ENCODE measurements around the gene ZNF629. TPM values are rescaled to one million over a fixed set of nuclear protein-coding genes. Genes with fewer than 3 reads are reported as not detected.

The ZNF629 gene
- 6.4 and 7.3 TPM in 2 replicates for total RNA-seq
- 5.8 and 6.2 TPM in 2 replicates for polyA plus RNA-seq
- 13.5 and 14.3 TPM in 2 replicates for polyA plus RNA-seq (2012)
- polyA minus RNA-seq (ENCODE audit: low replicate concordance) = 12.2 and 15.9 TPM in 2 replicates

DNA sequence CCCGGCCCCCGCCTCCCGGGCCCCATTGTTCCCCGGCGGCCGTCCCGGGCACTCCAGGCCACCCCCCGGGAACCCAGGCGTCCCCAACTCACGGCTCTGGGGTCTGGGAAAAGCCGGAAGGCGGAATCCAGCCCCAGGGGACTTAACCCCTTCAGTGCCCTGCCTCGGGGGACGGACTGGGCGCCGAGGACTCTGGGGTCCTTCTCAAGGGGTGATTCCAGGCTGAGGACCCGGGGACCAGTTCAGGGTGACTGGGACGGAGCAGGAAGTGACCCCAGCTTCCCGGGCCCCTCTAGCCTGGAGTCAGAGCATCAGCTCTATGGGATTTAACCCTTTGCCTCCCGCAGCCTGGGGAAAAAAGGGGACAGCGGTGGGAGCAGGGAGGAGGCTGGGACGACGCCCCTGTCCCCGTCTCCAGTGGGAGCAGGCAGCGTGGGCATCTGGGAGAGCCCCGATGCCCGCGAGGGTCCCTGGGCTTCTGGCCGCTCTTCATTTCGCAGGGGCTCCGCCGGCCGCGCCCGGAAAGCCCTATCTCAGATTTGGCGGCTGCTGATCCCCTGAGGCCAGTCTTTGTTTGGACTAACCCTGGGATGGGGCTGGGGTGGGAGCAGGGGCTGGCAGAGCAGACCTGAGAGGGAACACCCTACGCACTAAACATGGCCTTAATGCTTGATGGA is at the start of gene ZNF629:
ZNF629 (minus strand) TSS at position 270 of the 677 bp plus-strand sequence. CDS start 2,723 bp downstream, outside the sequence.
- Histone ChIP-seq H3K36me3 (ENCODE audit: control insufficient read depth, insufficient read depth, low read length) (peaks cover 12% of the 10 kb centered on the region), H3K79me2 (ENCODE audit: control insufficient read depth, insufficient read depth, low read length) (peaks cover 20% of the 10 kb centered on the region), H3K4me3 (replicated peaks in 1 of 4; ENCODE audit: control extremely low read depth in 1 of 4, insufficient read depth in 1 of 4, low read depth in 3 of 4, low read length in 4 of 4) (peak within 1 kb of the TSS; percentile 78 to 95 (median 86)), H3K27ac (ENCODE audit: insufficient read depth, low read length) (peak within 1 kb of the TSS; percentile 87), H4K20me1 (ENCODE audit: control insufficient read depth, extremely low read depth, insufficient read depth, low read length) (no peaks in the 10 kb centered on the region), H3K4me1 (ENCODE audit: control insufficient read depth, extremely low read depth, insufficient read depth, low read length) (peaks cover 6% of the 10 kb centered on the region), H3K27me3 (ENCODE audit: control insufficient read depth, insufficient read depth, low read length) (no peaks in the 10 kb centered on the region), H3K9me3 (ENCODE audit: control insufficient read depth, insufficient read depth, low read depth, low read length) (no peaks in the 10 kb centered on the region), H3K4me2 (ENCODE audit: extremely low read depth, insufficient read depth, low read length) (peak within 1 kb of the TSS; percentile 93), H2AFZ (ENCODE audit: low read length) (peak within 1 kb of the TSS; percentile 89), H3K9ac (ENCODE audit: insufficient read depth, low read length) (peak within 1 kb of the TSS; percentile 94)
- peak; percentile 67 to 77 for DNase-seq (ENCODE audit: low read depth in 2 of 2)
- TF ChIP-seq, protein P1, sequence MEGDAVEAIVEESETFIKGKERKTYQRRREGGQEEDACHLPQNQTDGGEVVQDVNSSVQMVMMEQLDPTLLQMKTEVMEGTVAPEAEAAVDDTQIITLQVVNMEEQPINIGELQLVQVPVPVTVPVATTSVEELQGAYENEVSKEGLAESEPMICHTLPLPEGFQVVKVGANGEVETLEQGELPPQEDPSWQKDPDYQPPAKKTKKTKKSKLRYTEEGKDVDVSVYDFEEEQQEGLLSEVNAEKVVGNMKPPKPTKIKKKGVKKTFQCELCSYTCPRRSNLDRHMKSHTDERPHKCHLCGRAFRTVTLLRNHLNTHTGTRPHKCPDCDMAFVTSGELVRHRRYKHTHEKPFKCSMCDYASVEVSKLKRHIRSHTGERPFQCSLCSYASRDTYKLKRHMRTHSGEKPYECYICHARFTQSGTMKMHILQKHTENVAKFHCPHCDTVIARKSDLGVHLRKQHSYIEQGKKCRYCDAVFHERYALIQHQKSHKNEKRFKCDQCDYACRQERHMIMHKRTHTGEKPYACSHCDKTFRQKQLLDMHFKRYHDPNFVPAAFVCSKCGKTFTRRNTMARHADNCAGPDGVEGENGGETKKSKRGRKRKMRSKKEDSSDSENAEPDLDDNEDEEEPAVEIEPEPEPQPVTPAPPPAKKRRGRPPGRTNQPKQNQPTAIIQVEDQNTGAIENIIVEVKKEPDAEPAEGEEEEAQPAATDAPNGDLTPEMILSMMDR (conservative IDR thresholded peaks at IDR 0.05 in 1 of 2, IDR thresholded peaks at IDR 0.05 in 1 of 2; ENCODE audit: low read depth in 1 of 2, low read length in 2 of 2) = no peak
- no peak for TF ChIP-seq EZH2 (IDR thresholded peaks at IDR 0.05; ENCODE audit: low read length, missing control alignments)

DNA sequence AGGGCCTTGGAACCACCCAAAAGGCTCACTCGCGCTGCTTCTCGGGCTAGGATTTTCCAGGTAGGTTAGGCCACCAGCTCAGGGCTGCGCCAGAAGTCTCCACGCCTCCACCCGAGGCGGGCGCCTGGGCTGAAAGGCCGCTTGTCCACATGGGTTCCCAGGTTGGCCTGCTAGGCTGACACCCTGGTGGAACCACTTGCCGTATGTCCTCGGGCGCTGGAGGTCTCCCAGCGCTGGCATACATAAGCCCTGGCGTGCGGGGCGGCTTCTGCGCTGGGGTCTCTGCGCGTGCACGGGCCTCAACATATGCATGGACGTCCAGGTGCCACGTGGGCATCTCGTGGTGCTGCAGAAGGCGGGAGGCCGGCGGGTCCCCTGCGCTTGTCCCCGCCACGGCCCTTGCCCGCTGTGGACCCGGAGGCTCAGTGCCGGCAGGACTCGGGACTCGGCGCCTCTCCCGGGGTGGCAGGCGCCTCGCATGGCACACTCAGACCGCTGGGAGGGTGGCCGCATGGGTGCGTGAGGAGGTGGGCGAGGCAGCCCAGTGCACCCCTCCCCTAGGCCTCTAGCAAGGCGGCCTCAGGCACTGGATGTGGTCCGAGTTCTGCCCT is 47.2 kb upstream of the ZNF629 start:
- Histone ChIP-seq H3K9ac (ENCODE audit: insufficient read depth, low read length) (no peak overlapping the region), H3K4me2 (ENCODE audit: extremely low read depth, insufficient read depth, low read length) (no peak overlapping the region), H3K4me3 (replicated peaks in 1 of 4; ENCODE audit: control extremely low read depth in 1 of 4, insufficient read depth in 1 of 4, low read depth in 3 of 4, low read length in 4 of 4) (no peak overlapping the region), H2AFZ (ENCODE audit: low read length) (no peak overlapping the region), H3K27ac (ENCODE audit: insufficient read depth, low read length) (no peak overlapping the region), H4K20me1 (ENCODE audit: control insufficient read depth, extremely low read depth, insufficient read depth, low read length) (no peaks in the 10 kb centered on the region), H3K4me1 (ENCODE audit: control insufficient read depth, extremely low read depth, insufficient read depth, low read length) (no peaks in the 10 kb centered on the region), H3K36me3 (ENCODE audit: control insufficient read depth, insufficient read depth, low read length) (no peaks in the 10 kb centered on the region), H3K27me3 (ENCODE audit: control insufficient read depth, insufficient read depth, low read length) (no peaks in the 10 kb centered on the region), H3K79me2 (ENCODE audit: control insufficient read depth, insufficient read depth, low read length) (no peaks in the 10 kb centered on the region), H3K9me3 (ENCODE audit: control insufficient read depth, insufficient read depth, low read depth, low read length) (no peaks in the 10 kb centered on the region)
- TF ChIP-seq, protein P1 (conservative IDR thresholded peaks at IDR 0.05 in 1 of 2, IDR thresholded peaks at IDR 0.05 in 1 of 2; ENCODE audit: low read depth in 1 of 2, low read length in 2 of 2) = no peak
- no peak for TF ChIP-seq EZH2 (IDR thresholded peaks at IDR 0.05; ENCODE audit: low read length, missing control alignments)
- DNase-seq (ENCODE audit: low read depth in 2 of 2) = no peak

DNA sequence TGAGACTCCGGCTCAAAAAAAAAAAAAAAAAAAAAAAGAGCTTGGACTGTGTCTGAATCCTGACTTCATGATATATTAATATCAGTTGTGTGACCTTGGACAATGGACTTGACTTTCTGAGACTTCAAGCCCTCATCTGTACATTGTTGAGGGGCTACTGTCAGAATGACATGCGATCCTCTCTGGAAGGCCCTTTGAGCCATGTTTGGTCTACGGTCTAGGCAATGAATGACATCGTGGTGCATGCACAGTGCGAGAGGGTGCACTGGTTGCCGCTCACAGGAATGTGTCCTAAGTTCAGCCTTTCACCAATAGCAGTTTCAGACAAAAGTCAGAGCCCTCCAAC is 43.0 kb upstream of the ZNF629 start:
- Histone ChIP-seq H3K9me3 (ENCODE audit: control insufficient read depth, insufficient read depth, low read depth, low read length) (no peaks in the 10 kb centered on the region), H3K27ac (ENCODE audit: insufficient read depth, low read length) (no peak overlapping the region), H3K27me3 (ENCODE audit: control insufficient read depth, insufficient read depth, low read length) (peaks cover 2% of the 10 kb centered on the region), H3K36me3 (ENCODE audit: control insufficient read depth, insufficient read depth, low read length) (no peaks in the 10 kb centered on the region), H3K4me2 (ENCODE audit: extremely low read depth, insufficient read depth, low read length) (no peak overlapping the region), H3K4me3 (replicated peaks in 1 of 4; ENCODE audit: control extremely low read depth in 1 of 4, insufficient read depth in 1 of 4, low read depth in 3 of 4, low read length in 4 of 4) (no peak overlapping the region), H4K20me1 (ENCODE audit: control insufficient read depth, extremely low read depth, insufficient read depth, low read length) (no peaks in the 10 kb centered on the region), H3K4me1 (ENCODE audit: control insufficient read depth, extremely low read depth, insufficient read depth, low read length) (no peaks in the 10 kb centered on the region), H2AFZ (ENCODE audit: low read length) (no peak overlapping the region), H3K79me2 (ENCODE audit: control insufficient read depth, insufficient read depth, low read length) (no peaks in the 10 kb centered on the region), H3K9ac (ENCODE audit: insufficient read depth, low read length) (no peak overlapping the region)
- TF ChIP-seq EZH2 (IDR thresholded peaks at IDR 0.05; ENCODE audit: low read length, missing control alignments) = no peak
- TF ChIP-seq, protein P1 (conservative IDR thresholded peaks at IDR 0.05 in 1 of 2, IDR thresholded peaks at IDR 0.05 in 1 of 2; ENCODE audit: low read depth in 1 of 2, low read length in 2 of 2) = no peak
- DNase-seq (ENCODE audit: low read depth in 2 of 2) = no peak
